Measurements from ENCODE around the gene THEM4.

Gene THEM4

GRCh38 chr1:151949371-151950193 lies 40.3 kb upstream of the THEM4 start:
- no peaks in the 10 kb centered on the region for H3K36me3 ChIP-seq
- peaks cover 100% of the 10 kb centered on the region for H3K27me3 ChIP-seq (ENCODE audit: insufficient read depth, low read depth, severe bottlenecking)
- no peak for DNase-seq
- TF ChIP-seq, protein P1, sequence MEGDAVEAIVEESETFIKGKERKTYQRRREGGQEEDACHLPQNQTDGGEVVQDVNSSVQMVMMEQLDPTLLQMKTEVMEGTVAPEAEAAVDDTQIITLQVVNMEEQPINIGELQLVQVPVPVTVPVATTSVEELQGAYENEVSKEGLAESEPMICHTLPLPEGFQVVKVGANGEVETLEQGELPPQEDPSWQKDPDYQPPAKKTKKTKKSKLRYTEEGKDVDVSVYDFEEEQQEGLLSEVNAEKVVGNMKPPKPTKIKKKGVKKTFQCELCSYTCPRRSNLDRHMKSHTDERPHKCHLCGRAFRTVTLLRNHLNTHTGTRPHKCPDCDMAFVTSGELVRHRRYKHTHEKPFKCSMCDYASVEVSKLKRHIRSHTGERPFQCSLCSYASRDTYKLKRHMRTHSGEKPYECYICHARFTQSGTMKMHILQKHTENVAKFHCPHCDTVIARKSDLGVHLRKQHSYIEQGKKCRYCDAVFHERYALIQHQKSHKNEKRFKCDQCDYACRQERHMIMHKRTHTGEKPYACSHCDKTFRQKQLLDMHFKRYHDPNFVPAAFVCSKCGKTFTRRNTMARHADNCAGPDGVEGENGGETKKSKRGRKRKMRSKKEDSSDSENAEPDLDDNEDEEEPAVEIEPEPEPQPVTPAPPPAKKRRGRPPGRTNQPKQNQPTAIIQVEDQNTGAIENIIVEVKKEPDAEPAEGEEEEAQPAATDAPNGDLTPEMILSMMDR (IDR thresholded peaks at IDR 0.05; ENCODE audit: low read depth, low read length), result no peak
- H3K4me3 ChIP-seq (ENCODE audit: low read depth, low read length), result no peak overlapping the region
- H3K27ac ChIP-seq, result no peak overlapping the region
- H3K9me3 ChIP-seq (ENCODE audit: severe bottlenecking), result peaks cover 14% of the 10 kb centered on the region

GRCh38 chr1:151948506-151948905 lies 39.2 kb upstream of the THEM4 start:
- TF ChIP-seq, protein P1 (IDR thresholded peaks at IDR 0.05; ENCODE audit: low read depth, low read length), result no peak
- no peak overlapping the region for H3K27ac ChIP-seq
- no peak for DNase-seq
- H3K9me3 ChIP-seq (ENCODE audit: severe bottlenecking), result peaks cover 14% of the 10 kb centered on the region
- H3K4me3 ChIP-seq (ENCODE audit: low read depth, low read length), result no peak overlapping the region
- H3K36me3 ChIP-seq, result no peaks in the 10 kb centered on the region
- peaks cover 100% of the 10 kb centered on the region for H3K27me3 ChIP-seq (ENCODE audit: insufficient read depth, low read depth, severe bottlenecking)

- TF ChIP-seq, protein P1 (IDR thresholded peaks at IDR 0.05; ENCODE audit: low read depth, low read length), result no peak
- peaks cover 100% of the 10 kb centered on the region for H3K27me3 ChIP-seq (ENCODE audit: insufficient read depth, low read depth, severe bottlenecking)
- no peak overlapping the region for H3K4me3 ChIP-seq (ENCODE audit: low read depth, low read length)
- H3K9me3 ChIP-seq (ENCODE audit: severe bottlenecking), result peaks cover 14% of the 10 kb centered on the region
- no peak overlapping the region for H3K27ac ChIP-seq
- no peak for DNase-seq
- no peaks in the 10 kb centered on the region for H3K36me3 ChIP-seq
Measured at GRCh38 chr1:151947140-151947539, 37.8 kb upstream of the THEM4 start.

DNA sequence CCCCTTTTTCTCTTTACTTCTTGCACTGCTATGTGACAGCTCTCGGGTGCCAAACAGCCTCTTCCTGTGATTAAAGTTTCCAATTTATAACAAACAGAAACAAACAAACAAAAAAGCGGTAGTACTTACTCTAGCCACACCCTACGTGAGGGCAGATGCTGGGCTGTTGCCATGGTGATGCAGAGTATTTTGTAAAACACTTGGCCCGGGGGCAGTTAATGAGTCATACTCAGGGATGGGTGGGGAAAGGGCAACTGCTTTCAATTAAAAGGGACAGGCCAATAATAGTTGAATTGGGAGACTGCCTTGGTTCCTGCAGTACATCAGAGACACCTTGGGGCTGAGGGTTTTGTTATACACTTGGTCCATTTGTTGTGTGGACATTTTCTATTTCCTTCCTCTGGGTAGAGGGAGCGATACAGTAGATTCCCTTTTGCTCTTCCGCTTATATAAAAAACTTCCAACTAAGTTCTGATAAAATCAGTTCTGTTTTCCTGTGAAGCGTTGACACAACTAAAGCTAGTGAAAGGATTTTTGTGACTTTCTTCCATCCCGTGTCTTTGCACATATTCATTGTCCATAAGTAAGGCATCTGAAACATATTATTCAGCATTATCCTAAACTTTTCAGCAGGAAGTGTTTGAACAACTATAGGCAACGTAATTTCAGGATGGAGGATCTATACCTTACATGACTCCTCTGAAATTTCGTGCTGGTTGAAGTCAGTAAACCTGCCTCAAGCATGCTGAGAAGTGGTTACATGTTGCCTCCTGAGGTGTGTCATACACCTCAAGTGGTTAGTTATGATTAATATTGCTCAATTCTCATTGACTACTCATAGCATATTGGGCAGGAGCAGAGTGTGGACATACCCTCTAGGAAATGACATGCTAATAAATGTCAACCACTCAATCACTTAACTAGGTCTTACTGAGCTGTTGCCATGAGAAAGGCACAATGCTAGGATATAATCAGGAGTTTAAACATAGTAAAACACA lies 36.7 kb upstream of the THEM4 start:
- H3K4me3 ChIP-seq (ENCODE audit: low read depth, low read length), result no peak overlapping the region
- H3K36me3 ChIP-seq, result no peaks in the 10 kb centered on the region
- TF ChIP-seq, protein P1 (IDR thresholded peaks at IDR 0.05; ENCODE audit: low read depth, low read length), result no peak
- DNase-seq, result no peak
- peaks cover 100% of the 10 kb centered on the region for H3K27me3 ChIP-seq (ENCODE audit: insufficient read depth, low read depth, severe bottlenecking)
- no peak overlapping the region for H3K27ac ChIP-seq
- H3K9me3 ChIP-seq (ENCODE audit: severe bottlenecking), result peaks cover 14% of the 10 kb centered on the region

- peaks cover 10% of the 10 kb centered on the region for H3K9me3 ChIP-seq (ENCODE audit: severe bottlenecking)
- no peak overlapping the region for H3K27ac ChIP-seq
- DNase-seq, result no peak
- H3K27me3 ChIP-seq (ENCODE audit: insufficient read depth, low read depth, severe bottlenecking), result peaks cover 100% of the 10 kb centered on the region
- H3K36me3 ChIP-seq, result no peaks in the 10 kb centered on the region
- H3K4me3 ChIP-seq (ENCODE audit: low read depth, low read length), result no peak overlapping the region
- TF ChIP-seq, protein P1 (IDR thresholded peaks at IDR 0.05; ENCODE audit: low read depth, low read length), result no peak
Measured at GRCh38 chr1:151944857-151945575, 35.7 kb upstream of the THEM4 start.

All from WERI-Rb-1 (cell line).